Fibroblast of upper back skin (primary cell): ENCODE data around the gene PLD5.
"Not testable (repeated sequence)": the region's sequence is repeated elsewhere in the genome, so short reads cannot be mapped to it uniquely, and the experiment has no call there.

Experiments
- DNase-seq: peaks from one replicate; pipeline ENCODE4 v3.0.0-alpha.2; 2013

The PLD5 gene

GRCh38 chr1:242139442-242139841 is 385.1 kb downstream of the PLD5 start:
- no peak for DNase-seq

- no peak for DNase-seq
Observed at GRCh38 chr1:242133796-242134195, 390.7 kb downstream of the PLD5 start.

GRCh38 chr1:242133351-242133750 is 391.1 kb downstream of the PLD5 start:
- DNase-seq = no peak

- DNase-seq = no peak
Observed at GRCh38 chr1:242132121-242132817, 392.2 kb downstream of the PLD5 start.

GRCh38 chr1:242128951-242129502 is 395.5 kb downstream of the PLD5 start:
- DNase-seq = peak; percentile 33

- no peak for DNase-seq
Observed at GRCh38 chr1:242120432-242120831, 404.1 kb downstream of the PLD5 start.

GRCh38 chr1:242100921-242101320 is 423.6 kb downstream of the PLD5 start:
- no peak for DNase-seq

GRCh38 chr1:242097283-242097682 is 427.2 kb downstream of the PLD5 start:
- not testable (repeated sequence) for DNase-seq

GRCh38 chr1:242093116-242093515 is 431.4 kb downstream of the PLD5 start:
- no peak for DNase-seq

GRCh38 chr1:242089911-242090310 is 434.6 kb downstream of the PLD5 start:
- no peak for DNase-seq

GRCh38 chr1:242088875-242089274 is 435.6 kb downstream of the PLD5 start:
- no peak for DNase-seq

- DNase-seq = no peak
Observed at GRCh38 chr1:242086706-242087105, 437.8 kb downstream of the PLD5 start.

- no peak for DNase-seq
Observed at GRCh38 chr1:242086093-242086492, 438.4 kb downstream of the PLD5 start.

- DNase-seq = no peak
Observed at GRCh38 chr1:242083742-242084141, 440.8 kb downstream of the PLD5 start.

GRCh38 chr1:242081446-242081845 is 443.1 kb downstream of the PLD5 start:
- peak; percentile 81 for DNase-seq

- no peak for DNase-seq
Observed at GRCh38 chr1:242065813-242066212, 458.7 kb downstream of the PLD5 start.

GRCh38 chr1:242062271-242062670 is 462.2 kb downstream of the PLD5 start:
- DNase-seq = no peak

- no peak for DNase-seq
Observed at GRCh38 chr1:242059976-242060375, 464.5 kb downstream of the PLD5 start.

GRCh38 chr1:242058582-242058981 is 465.9 kb downstream of the PLD5 start:
- DNase-seq = not testable (repeated sequence)

- DNase-seq = not testable (repeated sequence)
Observed at GRCh38 chr1:242058181-242058580, 466.3 kb downstream of the PLD5 start.

GRCh38 chr1:242057745-242058115 is 466.8 kb downstream of the PLD5 start:
- no peak for DNase-seq

- DNase-seq = no peak
Observed at GRCh38 chr1:242056988-242057744, 467.3 kb downstream of the PLD5 start.

GRCh38 chr1:242055749-242056320 is 468.7 kb downstream of the PLD5 start:
- DNase-seq = no peak

- DNase-seq = no peak
Observed at GRCh38 chr1:242043165-242043564, 481.3 kb downstream of the PLD5 start.
